ENCODE results near the gene ARHGAP40. TPM values are rescaled to one million over a fixed set of nuclear protein-coding genes. Genes with fewer than 3 reads are reported as not detected.
"Not testable (repeated sequence)": the region's sequence is repeated elsewhere in the genome, so short reads cannot be mapped to it uniquely, and the experiment has no call there.

ARHGAP40 gene
- total and polyA plus RNA-seq, 2 experiments from 2014 or later: not detected

- no peaks in the 10 kb centered on the region for H3K4me1 ChIP-seq (ENCODE audit: insufficient read depth)
- H2AFZ ChIP-seq: no peak overlapping the region
- in situ Hi-C loops (cut with MboI): no loop called here
Observed at GRCh38 chr20:38589351-38589750, 12.3 kb upstream of the ARHGAP40 start.

GRCh38 chr20:38589967-38590675 is 11.5 kb upstream of the ARHGAP40 start:
- no peak overlapping the region for H3K4me3 ChIP-seq
- H4K20me1 ChIP-seq (ENCODE audit: insufficient read depth): no peaks in the 10 kb centered on the region
- H2AFZ ChIP-seq: no peak overlapping the region
- no peaks in the 10 kb centered on the region for H3F3A ChIP-seq (ENCODE audit: insufficient read depth)
- TF ChIP-seq EZH2phosphoT487 (IDR thresholded peaks at IDR 0.05; ENCODE audit: insufficient read depth, low read depth) (no peak), EZH2 (IDR thresholded peaks at IDR 0.05; ENCODE audit: insufficient read depth, poor library complexity, severe bottlenecking) (no peak)
- H3K9me2 ChIP-seq (ENCODE audit: insufficient read depth): no peaks in the 10 kb centered on the region
- no peaks in the 10 kb centered on the region for H3K79me2 ChIP-seq (ENCODE audit: insufficient read depth)
- H3K4me2 ChIP-seq (ENCODE audit: unreplicated experiment): no peak overlapping the region
- H3K9ac ChIP-seq: no peak overlapping the region
- no peaks in the 10 kb centered on the region for H3K4me1 ChIP-seq (ENCODE audit: insufficient read depth)
- no peaks in the 10 kb centered on the region for H3K9me3 ChIP-seq (ENCODE audit: low read depth)
- DNase-seq: no peak
- H3K27me3 ChIP-seq (replicated peaks; ENCODE audit: insufficient read depth): 0 out of 2 replicates have a peak, but pooled peaks cover 3% of the 10 kb centered on the region
- 70 to 83% methylated on average over 3 of the region's 3 CpGs for WGBS, 2 experiments (ENCODE audit: low coverage in 1 of 2, low lambda C conversion rate in 2 of 2, missing lambda C conversion rate in 2 of 2)
- in situ Hi-C loops (cut with MboI): no loop called here
- H3K36me3 ChIP-seq (ENCODE audit: low read depth): no peaks in the 10 kb centered on the region
- no peak overlapping the region for H3K27ac ChIP-seq

More at GRCh38 chr20:38589351-38589750, 12.3 kb upstream of the ARHGAP40 start:
- Histone ChIP-seq H3K4me2 (ENCODE audit: unreplicated experiment) (no peak overlapping the region), H3K9ac (no peak overlapping the region), H3F3A (ENCODE audit: insufficient read depth) (no peaks in the 10 kb centered on the region), H4K20me1 (ENCODE audit: insufficient read depth) (no peaks in the 10 kb centered on the region), H3K27me3 (replicated peaks; ENCODE audit: insufficient read depth) (no peaks in the 10 kb centered on the region), H3K9me3 (ENCODE audit: low read depth) (no peaks in the 10 kb centered on the region), H3K9me2 (ENCODE audit: insufficient read depth) (no peaks in the 10 kb centered on the region), H3K27ac (no peak overlapping the region), H3K79me2 (ENCODE audit: insufficient read depth) (no peaks in the 10 kb centered on the region), H3K36me3 (ENCODE audit: low read depth) (no peaks in the 10 kb centered on the region), H3K4me3 (no peak overlapping the region)
- no peak for DNase-seq
- whole genome bisulfite sequencing, 2 experiments (ENCODE audit: low coverage in 1 of 2, low lambda C conversion rate in 2 of 2, missing lambda C conversion rate in 2 of 2): 76 to 78% methylated on average over 4 of the region's 4 CpGs
- TF ChIP-seq EZH2phosphoT487 (IDR thresholded peaks at IDR 0.05; ENCODE audit: insufficient read depth, low read depth): no peak
- TF ChIP-seq EZH2 (IDR thresholded peaks at IDR 0.05; ENCODE audit: insufficient read depth, poor library complexity, severe bottlenecking): no peak

GRCh38 chr20:38590676-38591473 is 10.7 kb upstream of the ARHGAP40 start:
- H3K79me2 ChIP-seq (ENCODE audit: insufficient read depth): no peaks in the 10 kb centered on the region
- in situ Hi-C loops (cut with MboI): no loop called here
- no peaks in the 10 kb centered on the region for H3K9me3 ChIP-seq (ENCODE audit: low read depth)
- no peaks in the 10 kb centered on the region for H3F3A ChIP-seq (ENCODE audit: insufficient read depth)
- H3K4me2 ChIP-seq (ENCODE audit: unreplicated experiment): no peak overlapping the region
- H3K27me3 ChIP-seq (replicated peaks; ENCODE audit: insufficient read depth): 0 out of 2 replicates have a peak, but pooled peaks cover 3% of the 10 kb centered on the region
- H3K4me1 ChIP-seq (ENCODE audit: insufficient read depth): no peaks in the 10 kb centered on the region
- no peaks in the 10 kb centered on the region for H3K36me3 ChIP-seq (ENCODE audit: low read depth)
- H3K27ac ChIP-seq: no peak overlapping the region
- no peak overlapping the region for H3K9ac ChIP-seq
- 62 to 63% methylated on average over 18 of the region's 18 CpGs for WGBS, 2 experiments (ENCODE audit: low coverage in 1 of 2, low lambda C conversion rate in 2 of 2, missing lambda C conversion rate in 2 of 2)
- no peak overlapping the region for H3K4me3 ChIP-seq
- peak; percentile 33 for DNase-seq
- H4K20me1 ChIP-seq (ENCODE audit: insufficient read depth): no peaks in the 10 kb centered on the region
- TF ChIP-seq EZH2phosphoT487 (IDR thresholded peaks at IDR 0.05; ENCODE audit: insufficient read depth, low read depth) (no peak), EZH2 (IDR thresholded peaks at IDR 0.05; ENCODE audit: insufficient read depth, poor library complexity, severe bottlenecking) (no peak)
- H2AFZ ChIP-seq: no peak overlapping the region
- H3K9me2 ChIP-seq (ENCODE audit: insufficient read depth): no peaks in the 10 kb centered on the region

GRCh38 chr20:38591474-38592410 is 9.9 kb upstream of the ARHGAP40 start:
- Histone ChIP-seq H3K9ac (no peak overlapping the region), H3K79me2 (ENCODE audit: insufficient read depth) (no peaks in the 10 kb centered on the region), H3K9me3 (ENCODE audit: low read depth) (no peaks in the 10 kb centered on the region), H2AFZ (no peak overlapping the region), H4K20me1 (ENCODE audit: insufficient read depth) (no peaks in the 10 kb centered on the region), H3F3A (ENCODE audit: insufficient read depth) (no peaks in the 10 kb centered on the region), H3K4me3 (no peak overlapping the region), H3K9me2 (ENCODE audit: insufficient read depth) (no peaks in the 10 kb centered on the region), H3K27ac (no peak overlapping the region), H3K4me2 (ENCODE audit: unreplicated experiment) (no peak overlapping the region), H3K36me3 (ENCODE audit: low read depth) (no peaks in the 10 kb centered on the region), H3K27me3 (replicated peaks; ENCODE audit: insufficient read depth) (0 out of 2 replicates have a peak, but pooled peaks cover 3% of the 10 kb centered on the region), H3K4me1 (ENCODE audit: insufficient read depth) (no peaks in the 10 kb centered on the region)
- WGBS, 2 experiments (ENCODE audit: low coverage in 1 of 2, low lambda C conversion rate in 2 of 2, missing lambda C conversion rate in 2 of 2): 67 to 70% methylated on average over 21 of the region's 21 CpGs
- in situ Hi-C loops (cut with MboI): no loop called here
- TF ChIP-seq EZH2phosphoT487 (IDR thresholded peaks at IDR 0.05; ENCODE audit: insufficient read depth, low read depth) (no peak), EZH2 (IDR thresholded peaks at IDR 0.05; ENCODE audit: insufficient read depth, poor library complexity, severe bottlenecking) (no peak)
- DNase-seq: no peak

- H3K4me2 ChIP-seq (ENCODE audit: unreplicated experiment); H3K4me1 ChIP-seq (ENCODE audit: insufficient read depth); H3K36me3 ChIP-seq (ENCODE audit: low read depth); H3K9me2 ChIP-seq (ENCODE audit: insufficient read depth); H3K4me3 ChIP-seq; in situ Hi-C loops (cut with MboI); DNase-seq; H3K79me2 ChIP-seq (ENCODE audit: insufficient read depth); H3K9me3 ChIP-seq (ENCODE audit: low read depth); H3K27me3 ChIP-seq (replicated peaks; ENCODE audit: insufficient read depth); H3F3A ChIP-seq (ENCODE audit: insufficient read depth); H2AFZ ChIP-seq; H4K20me1 ChIP-seq (ENCODE audit: insufficient read depth); H3K9ac ChIP-seq; H3K27ac ChIP-seq: not testable (repeated sequence)
- 38 to 60% methylated on average over 3 of the region's 3 CpGs for WGBS, 2 experiments (ENCODE audit: low coverage in 1 of 2, low lambda C conversion rate in 2 of 2, missing lambda C conversion rate in 2 of 2)
Observed at GRCh38 chr20:38592411-38592790, 9.2 kb upstream of the ARHGAP40 start.

GRCh38 chr20:38594281-38594680 is 7.3 kb upstream of the ARHGAP40 start:
- H3K9ac ChIP-seq; H3K4me2 ChIP-seq (ENCODE audit: unreplicated experiment); H3K4me3 ChIP-seq; H3K27ac ChIP-seq; H3F3A ChIP-seq (ENCODE audit: insufficient read depth); H4K20me1 ChIP-seq (ENCODE audit: insufficient read depth); H3K36me3 ChIP-seq (ENCODE audit: low read depth); H3K27me3 ChIP-seq (replicated peaks; ENCODE audit: insufficient read depth); H3K4me1 ChIP-seq (ENCODE audit: insufficient read depth); DNase-seq; in situ Hi-C loops (cut with MboI); H3K9me2 ChIP-seq (ENCODE audit: insufficient read depth); H3K9me3 ChIP-seq (ENCODE audit: low read depth); H2AFZ ChIP-seq; H3K79me2 ChIP-seq (ENCODE audit: insufficient read depth): not testable (repeated sequence)
- 83 to 85% methylated on average over 12 of the region's 12 CpGs for WGBS, 2 experiments (ENCODE audit: low coverage in 1 of 2, low lambda C conversion rate in 2 of 2, missing lambda C conversion rate in 2 of 2)

Data from GM23248 (cell line).